DOHH2 (cell line): ENCODE data around the gene MB21D2.

Source experiments
- CTCF ChIP-seq: fragments of 200-600 bp; sonication (generic); IDR thresholded peaks from one replicate; pipeline ENCODE4 v1.5.1; 2014; ENCODE audit warnings: antibody characterized with exemption, mild to moderate bottlenecking, low read depth, low read length; ENCODE audit not compliant: poor library complexity, severe bottlenecking
- EZH2phosphoT487 ChIP-seq: fragments of 200-600 bp; sonication (generic); IDR thresholded peaks from 2 replicates; pipeline ENCODE4 v1.6.1; 2017; ENCODE audit warnings: borderline replicate concordance, mild to moderate bottlenecking, antibody characterized with exemption, low read length, moderate library complexity, mixed read lengths

DNA sequence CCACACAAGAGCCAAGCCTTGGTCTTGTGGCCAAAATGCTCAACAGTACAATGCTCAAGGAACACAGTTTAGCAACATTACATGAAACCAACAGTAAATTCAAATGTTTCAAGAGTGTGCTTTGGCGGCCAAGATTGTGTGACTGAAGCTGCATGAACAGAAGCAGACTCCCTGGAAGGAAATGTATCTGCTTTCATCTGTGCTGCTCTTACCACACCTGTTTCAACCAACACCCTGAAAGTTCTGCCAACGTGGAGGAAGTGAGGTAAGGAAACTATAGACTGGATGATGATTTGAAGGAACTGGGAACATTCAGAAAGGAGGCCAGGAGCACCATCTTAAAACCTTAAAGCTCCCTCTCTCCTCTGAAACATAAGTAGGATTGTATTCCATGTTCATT lies 55.7 kb downstream of the MB21D2 start:
- TF ChIP-seq CTCF (no peak), EZH2phosphoT487 (no peak)
